MM.1S (cell line): ENCODE measurements around the gene PKD1.

Source experiments
- CTCF ChIP-seq: fragments of 300-600 bp; sonication (generic); IDR thresholded peaks from 2 replicates; pipeline ENCODE4 v1.5.1; 2016; ENCODE audit warnings: antibody characterized with exemption, low read length, mixed read lengths
- EZH2 ChIP-seq: fragments of 300-600 bp; sonication (generic); optimal IDR thresholded peaks from 2 replicates; pipeline ENCODE3; 2017; ENCODE audit warnings: low read depth, mild to moderate bottlenecking, antibody characterized with exemption, low read length, mixed read lengths
- EZH2phosphoT487 ChIP-seq: fragments of 300-600 bp; sonication (generic); IDR thresholded peaks from 2 replicates; pipeline ENCODE4 v1.6.1; 2018; ENCODE audit warnings: antibody characterized with exemption, low read length

GRCh38 chr16:2062801-2063200 lies 72.9 kb downstream of the PKD1 start:
- TF ChIP-seq EZH2 (no peak), CTCF (no peak), EZH2phosphoT487 (no peak)
